PC-9 (cell line): ENCODE data around the gene TAF3. TPM values are rescaled to one million over a fixed set of nuclear protein-coding genes. Genes with fewer than 3 reads are reported as not detected.

Experiments used
- BruUV-seq: library from RNA; stranded (reverse); fragments of 400-500 nt; replicated peaks from 2 replicates; lab custom pipeline; 2021; lab: Mats Ljungman, UMichigan
- CTCF ChIA-PET: fragments of 300-600 bp; sonication (Branson Sonifier 250); formaldehyde crosslinking; loops from one replicate; lab custom pipeline; 2022; ENCODE audit warnings: antibody characterized with exemption; lab: Charles Lee
- POLR2A ChIA-PET: fragments of 300-600 bp; sonication (Branson Sonifier 250); formaldehyde crosslinking; loops from one replicate; lab custom pipeline; 2022; ENCODE audit warnings: antibody characterized with exemption; ENCODE audit not compliant: unreplicated experiment; lab: Charles Lee
- DNase-seq, 2 experiments: peaks; one replicate each; pipeline versions ENCODE4 v3.0.0 to v3.0.0-alpha.2; 2015 to 2022; ENCODE audit warnings: mixed read lengths in 1 of 2
- H2AFZ ChIP-seq: fragments of 200-600 bp; sonication (generic); 2 replicates; pipeline ENCODE4 v1.8.1; 2017; ENCODE audit warnings: antibody characterized with exemption
- H3F3A ChIP-seq: fragments of 200-600 bp; sonication (generic); 2 replicates; pipeline ENCODE4 v1.8.1; 2017; ENCODE audit warnings: antibody characterized with exemption, mild to moderate bottlenecking, low read depth; ENCODE audit not compliant: insufficient read depth
- H3K27ac ChIP-seq: fragments of 200-600 bp; sonication (generic); 2 replicates; pipeline ENCODE4 v1.6.1; 2016; ENCODE audit warnings: mixed run types
- H3K27me3 ChIP-seq: fragments of 200-600 bp; sonication (generic); 2 replicates; pipeline ENCODE4 v1.6.1; 2016; ENCODE audit warnings: low read depth, mixed run types; ENCODE audit not compliant: insufficient read depth
- H3K36me3 ChIP-seq: fragments of 200-600 bp; sonication (generic); 2 replicates; pipeline ENCODE4 v1.6.1; 2016; ENCODE audit warnings: low read depth, mixed run types
- H3K4me1 ChIP-seq: fragments of 200-600 bp; sonication (generic); replicated peaks from 2 replicates; pipeline ENCODE4 v1.6.1; 2016; ENCODE audit warnings: mixed run types; ENCODE audit not compliant: insufficient read depth
- H3K4me2 ChIP-seq: fragments of 200-600 bp; sonication (generic); 2 replicates; pipeline ENCODE4 v1.6.1; 2017; ENCODE audit warnings: mixed run types
- H3K4me3 ChIP-seq: fragments of 200-600 bp; sonication (generic); 2 replicates; pipeline ENCODE4 v1.6.1; 2016; ENCODE audit warnings: mixed run types
- H3K79me2 ChIP-seq: fragments of 200-600 bp; sonication (generic); 2 replicates; pipeline ENCODE4 v1.6.1; 2017; ENCODE audit warnings: low read depth, mixed run types
- H3K9me2 ChIP-seq: fragments of 200-600 bp; sonication (generic); 2 replicates; pipeline ENCODE4 v1.8.1; 2017; ENCODE audit warnings: mild to moderate bottlenecking; ENCODE audit not compliant: insufficient read depth
- H3K9me3 ChIP-seq: fragments of 200-600 bp; sonication (generic); 2 replicates; pipeline ENCODE4 v1.8.1; 2016; ENCODE audit warnings: low read depth; ENCODE audit not compliant: insufficient read depth
- H4K20me1 ChIP-seq: fragments of 200-600 bp; sonication (generic); 2 replicates; pipeline ENCODE4 v1.8.1; 2017; ENCODE audit not compliant: insufficient read depth
- CTCF ChIP-seq: fragments of 200-600 bp; sonication (generic); conservative IDR thresholded peaks from 2 replicates; pipeline ENCODE4 v1.6.1; 2017; ENCODE audit warnings: mixed run types, antibody characterized with exemption, mild to moderate bottlenecking, moderate library complexity
- EZH2 ChIP-seq: fragments of 200-600 bp; sonication (generic); IDR thresholded peaks from 2 replicates; pipeline ENCODE4 v1.8.0; 2017; ENCODE audit warnings: antibody characterized with exemption, low read depth
- intact Hi-C: fragments of 100-400 bp; cut with micrococcal nuclease; formaldehyde crosslinking; loops from one replicate; pipeline ENCODE4 v1.10.0; 2022; ENCODE audit not compliant: unreplicated experiment
- total RNA-seq: library from RNA; stranded (reverse); gene quantifications from 2 replicates; pipeline ENCODE4 v1.2.3, GENCODE V29; 2021

Gene TAF3
- total RNA-seq, 1 experiment from 2014 or later: 7.7 TPM

GRCh38 chr10:8051109-8051821 is 233.0 kb downstream of the TAF3 start:
- Histone ChIP-seq H2AFZ (no peak overlapping the region), H3K27ac (peak overlapping the region; percentile 76; the same call in 1 of the 2 replicates)

GRCh38 chr10:8051851-8052257 is 233.5 kb downstream of the TAF3 start:
- H3K4me1 ChIP-seq: no peaks in the 10 kb centered on the region
- H3K4me3 ChIP-seq: peak overlapping the region; percentile 50; the same call in 1 of the 2 replicates
- H3F3A ChIP-seq: no peaks in the 10 kb centered on the region
- peak overlapping the region; percentile 49; the same call in 1 of the 2 replicates for H3K27ac ChIP-seq
- TF ChIP-seq EZH2 (no peak), CTCF (no peak)
- H3K79me2 ChIP-seq: peaks cover 27% of the 10 kb centered on the region
- DNase-seq: no peak
- H3K9me3 ChIP-seq: no peaks in the 10 kb centered on the region
- H3K4me2 ChIP-seq: peak overlapping the region; percentile 58
- no TSS peak for BruUV-seq
- H3K36me3 ChIP-seq: no peaks in the 10 kb centered on the region
- no peaks in the 10 kb centered on the region for H3K27me3 ChIP-seq
- 0 out of 2 replicates have a peak overlapping the region, but pooled peaks have one; percentile 48 for H2AFZ ChIP-seq
- ChIA-PET POLR2A (no interaction called here), CTCF (no interaction called here)
- H4K20me1 ChIP-seq: no peaks in the 10 kb centered on the region
- intact Hi-C loops: loop anchor here (2.0 to 10.0 kb wide), 7 partner anchors 141 to 1155 kb away; no protein-coding TSS in a partner anchor
- H3K9me2 ChIP-seq: no peaks in the 10 kb centered on the region

More at GRCh38 chr10:8051109-8051821, 233.0 kb downstream of the TAF3 start:
- Histone ChIP-seq H3F3A (no peaks in the 10 kb centered on the region), H3K79me2 (peaks cover 23% of the 10 kb centered on the region), H3K4me2 (peak overlapping the region; percentile 64), H3K36me3 (no peaks in the 10 kb centered on the region), H3K27me3 (no peaks in the 10 kb centered on the region), H3K9me2 (no peaks in the 10 kb centered on the region), H3K4me3 (peak overlapping the region; percentile 50), H4K20me1 (no peaks in the 10 kb centered on the region), H3K9me3 (no peaks in the 10 kb centered on the region), H3K4me1 (no peaks in the 10 kb centered on the region)
- DNase-seq: no peak
- intact Hi-C loops: loop anchor here (5.0 to 10.0 kb wide), 5 partner anchors 494 to 1156 kb away; no protein-coding TSS in a partner anchor
- no TSS peak for BruUV-seq
- CTCF ChIA-PET: interaction anchor here (0.6 kb wide), 1 partner anchor 526 kb away, joined by 4 read pairs; no protein-coding TSS in a partner anchor
- no peak for TF ChIP-seq CTCF
- TF ChIP-seq EZH2: no peak
- POLR2A ChIA-PET: interaction anchor here (0.6 kb wide), 1 partner anchor 176 kb away, joined by 3 read pairs; no protein-coding TSS in a partner anchor

GRCh38 chr10:8052341-8052955 is 234.1 kb downstream of the TAF3 start:
- H3K36me3 ChIP-seq: no peaks in the 10 kb centered on the region
- intact Hi-C loops: loop anchor here (2.0 to 10.0 kb wide), 7 partner anchors 140 to 1155 kb away; no protein-coding TSS in a partner anchor
- no peaks in the 10 kb centered on the region for H3F3A ChIP-seq
- H3K4me3 ChIP-seq: no peak overlapping the region
- TF ChIP-seq EZH2 (no peak), CTCF (no peak)
- no peak for DNase-seq
- no peaks in the 10 kb centered on the region for H3K4me1 ChIP-seq
- no peak overlapping the region for H2AFZ ChIP-seq
- BruUV-seq: no TSS peak
- no peaks in the 10 kb centered on the region for H4K20me1 ChIP-seq
- no peaks in the 10 kb centered on the region for H3K9me2 ChIP-seq
- ChIA-PET CTCF (no interaction called here), POLR2A (interaction anchor here (0.5 to 0.6 kb wide), 2 partner anchors 11 to 1017 kb away, joined by 3 to 4 read pairs; no protein-coding TSS in a partner anchor)
- peaks cover 29% of the 10 kb centered on the region for H3K79me2 ChIP-seq
- H3K9me3 ChIP-seq: no peaks in the 10 kb centered on the region
- H3K27me3 ChIP-seq: no peaks in the 10 kb centered on the region
- peak overlapping the region; percentile 58 for H3K4me2 ChIP-seq
- no peak overlapping the region for H3K27ac ChIP-seq
